ENCODE measurements around the gene OPA1. TPM values are rescaled to one million over a fixed set of nuclear protein-coding genes. Genes with fewer than 3 reads are reported as not detected.

Gene OPA1
- total and polyA plus RNA-seq, 7 donors: 20.4 to 58.7 (median 45.9) TPM

DNA sequence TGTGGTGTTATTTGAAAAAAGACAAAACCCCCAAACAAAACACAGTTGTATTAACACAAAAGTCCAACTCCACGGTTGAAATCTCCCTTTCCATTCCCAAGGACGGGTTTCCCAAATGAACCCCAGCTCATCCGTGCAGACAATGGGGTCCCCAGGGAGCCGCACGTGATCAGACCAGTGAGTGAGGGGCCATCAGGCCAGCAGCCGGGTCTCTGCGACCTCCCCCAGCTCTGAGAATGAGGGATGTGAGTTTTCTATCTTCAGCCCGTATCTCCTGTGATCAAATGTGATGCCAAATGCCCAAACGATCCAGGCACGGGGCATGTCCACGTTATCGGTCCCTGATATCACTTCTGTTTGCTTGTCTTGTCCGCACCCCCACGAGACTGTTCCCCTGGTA lies 138.0 kb downstream of the OPA1 start:
- no peak for TF ChIP-seq EP300 (IDR thresholded peaks at IDR 0.05)
- TF ChIP-seq, protein P1, sequence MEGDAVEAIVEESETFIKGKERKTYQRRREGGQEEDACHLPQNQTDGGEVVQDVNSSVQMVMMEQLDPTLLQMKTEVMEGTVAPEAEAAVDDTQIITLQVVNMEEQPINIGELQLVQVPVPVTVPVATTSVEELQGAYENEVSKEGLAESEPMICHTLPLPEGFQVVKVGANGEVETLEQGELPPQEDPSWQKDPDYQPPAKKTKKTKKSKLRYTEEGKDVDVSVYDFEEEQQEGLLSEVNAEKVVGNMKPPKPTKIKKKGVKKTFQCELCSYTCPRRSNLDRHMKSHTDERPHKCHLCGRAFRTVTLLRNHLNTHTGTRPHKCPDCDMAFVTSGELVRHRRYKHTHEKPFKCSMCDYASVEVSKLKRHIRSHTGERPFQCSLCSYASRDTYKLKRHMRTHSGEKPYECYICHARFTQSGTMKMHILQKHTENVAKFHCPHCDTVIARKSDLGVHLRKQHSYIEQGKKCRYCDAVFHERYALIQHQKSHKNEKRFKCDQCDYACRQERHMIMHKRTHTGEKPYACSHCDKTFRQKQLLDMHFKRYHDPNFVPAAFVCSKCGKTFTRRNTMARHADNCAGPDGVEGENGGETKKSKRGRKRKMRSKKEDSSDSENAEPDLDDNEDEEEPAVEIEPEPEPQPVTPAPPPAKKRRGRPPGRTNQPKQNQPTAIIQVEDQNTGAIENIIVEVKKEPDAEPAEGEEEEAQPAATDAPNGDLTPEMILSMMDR (IDR thresholded peaks at IDR 0.05): no peak
- TF ChIP-seq POLR2A (IDR thresholded peaks at IDR 0.05): no peak
- no peak for TF ChIP-seq POLR2AphosphoS5 (IDR thresholded peaks at IDR 0.05)
- Histone ChIP-seq H3K4me1 (no peaks in the 10 kb centered on the region), H3K4me3 (no peak overlapping the region), H3K27ac (no peak overlapping the region), H3K36me3 (no peaks in the 10 kb centered on the region), H3K9me3 (no peaks in the 10 kb centered on the region), H3K27me3 (no peaks in the 10 kb centered on the region)
- WGBS, 2 donors: 86 to 88% methylated on average over 14 of the region's 14 CpGs
- intact Hi-C loops (cut with DNase I): no loop called here
- no peak for DNase-seq

DNA sequence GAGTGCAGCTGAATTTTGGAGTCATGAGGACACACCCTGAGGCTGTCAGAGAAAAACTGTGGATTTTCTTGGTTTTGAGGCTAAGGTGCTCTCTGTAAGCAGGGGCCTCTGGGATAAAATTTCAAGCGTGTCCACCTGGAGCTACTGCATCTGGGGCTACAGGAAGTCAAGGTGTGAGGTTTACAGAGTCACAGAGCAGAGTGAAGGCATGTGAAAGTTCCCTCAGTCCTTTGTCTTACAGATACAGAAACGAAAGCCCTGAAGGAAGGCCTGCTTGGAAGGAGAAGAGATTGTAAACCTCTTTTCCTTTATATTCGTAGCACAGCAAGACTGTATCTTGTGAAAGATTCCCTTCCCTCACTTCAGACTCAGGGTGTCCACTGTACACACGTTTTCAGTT lies 138.6 kb downstream of the OPA1 start:
- Histone ChIP-seq H3K4me1 (no peaks in the 10 kb centered on the region), H3K27ac (no peak overlapping the region), H3K4me3 (no peak overlapping the region), H3K27me3 (no peaks in the 10 kb centered on the region), H3K9me3 (no peaks in the 10 kb centered on the region), H3K36me3 (no peaks in the 10 kb centered on the region)
- WGBS, 2 donors: 77 to 79% methylated on average over 4 of the region's 4 CpGs
- TF ChIP-seq EP300 (IDR thresholded peaks at IDR 0.05): no peak
- no peak for DNase-seq
- intact Hi-C loops (cut with DNase I): no loop called here

- Histone ChIP-seq H3K27me3 (no peaks in the 10 kb centered on the region), H3K4me1 (no peaks in the 10 kb centered on the region), H3K9me3 (no peaks in the 10 kb centered on the region), H3K36me3 (no peaks in the 10 kb centered on the region), H3K27ac (no peak overlapping the region), H3K4me3 (no peak overlapping the region)
- no peak for DNase-seq
- WGBS, 2 donors: 81 to 87% methylated on average over 9 of the region's 9 CpGs
- intact Hi-C loops (cut with DNase I): no loop called here
- TF ChIP-seq POLR2AphosphoS5 (IDR thresholded peaks at IDR 0.05): no peak
- no peak for TF ChIP-seq EP300 (IDR thresholded peaks at IDR 0.05)
- TF ChIP-seq, protein P1 (IDR thresholded peaks at IDR 0.05): no peak
- TF ChIP-seq POLR2A (IDR thresholded peaks at IDR 0.05): no peak
These were observed 139.4 kb downstream of the OPA1 start for GRCh38 chr3:193732391-193732790.

DNA sequence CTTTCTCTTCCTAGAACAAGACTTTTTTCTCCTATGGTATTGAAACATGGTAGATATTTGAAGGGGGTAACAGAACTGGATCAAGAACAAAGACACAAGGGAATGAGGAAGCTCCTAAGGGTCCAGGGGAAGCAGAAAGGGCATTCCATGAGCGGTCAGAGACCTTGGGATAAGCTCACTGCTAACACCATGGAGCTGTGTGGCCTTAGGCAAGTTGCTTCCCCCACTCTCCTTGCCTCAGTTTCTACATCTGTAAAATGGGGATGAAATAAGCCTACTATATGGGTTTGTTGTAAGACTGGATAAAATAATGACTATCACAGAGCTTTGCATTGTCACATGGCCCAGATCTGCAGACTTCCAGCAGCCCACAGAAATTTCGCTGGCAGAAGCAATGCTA lies 139.8 kb downstream of the OPA1 start:
- intact Hi-C loops (cut with DNase I): no loop called here
- WGBS, 2 donors: 92 to 96% methylated on average over 2 of the region's 2 CpGs
- H3K36me3 ChIP-seq: no peaks in the 10 kb centered on the region
- TF ChIP-seq POLR2AphosphoS5 (IDR thresholded peaks at IDR 0.05): no peak
- TF ChIP-seq, protein P1 (IDR thresholded peaks at IDR 0.05): no peak
- DNase-seq: no peak
- H3K27me3 ChIP-seq: no peaks in the 10 kb centered on the region
- H3K27ac ChIP-seq: no peak overlapping the region
- H3K9me3 ChIP-seq: no peaks in the 10 kb centered on the region
- H3K4me1 ChIP-seq: no peaks in the 10 kb centered on the region
- H3K4me3 ChIP-seq: no peak overlapping the region

GRCh38 chr3:193734737-193735366 lies 141.8 kb downstream of the OPA1 start:
- intact Hi-C loops (cut with DNase I): no loop called here
- DNase-seq: no peak
- H3K9me3 ChIP-seq: no peaks in the 10 kb centered on the region
- H3K4me3 ChIP-seq: no peak overlapping the region
- H3K27me3 ChIP-seq: no peaks in the 10 kb centered on the region
- TF ChIP-seq, protein P1 (IDR thresholded peaks at IDR 0.05): no peak
- TF ChIP-seq EP300 (IDR thresholded peaks at IDR 0.05) (no peak), POLR2A (IDR thresholded peaks at IDR 0.05) (no peak), POLR2AphosphoS5 (IDR thresholded peaks at IDR 0.05) (no peak)
- no peaks in the 10 kb centered on the region for H3K4me1 ChIP-seq
- H3K36me3 ChIP-seq: no peaks in the 10 kb centered on the region
- H3K27ac ChIP-seq: no peak overlapping the region
- WGBS, 2 donors: 87 to 88% methylated on average over 15 of the region's 15 CpGs

All from sigmoid colon (tissue), 7 donors.